CD8-positive, alpha-beta memory T cell (primary cell): Measurements from ENCODE around the gene ZNF574. TPM values are rescaled to one million over a fixed set of nuclear protein-coding genes. Genes with fewer than 3 reads are reported as not detected.

Source experiments
- CTCF ChIA-PET: fragments of 350-600 bp; sonication (Branson Sonifier 250); formaldehyde crosslinking; loops from one replicate; lab custom pipeline; 2021; ENCODE audit warnings: antibody characterized with exemption; lab: Charles Lee
- POLR2A ChIA-PET: fragments of 350-600 bp; sonication (Branson Sonifier 250); formaldehyde crosslinking; loops from one replicate; lab custom pipeline; 2021; ENCODE audit warnings: antibody characterized with exemption; lab: Charles Lee
- DNase-seq, 5 donors: peaks; one replicate each; pipeline versions ENCODE4 v3.0.0 to v3.0.0-alpha.2; 2020 to 2022; ENCODE audit warnings: mixed read lengths in 1 of 5
- H3K27ac ChIP-seq: one replicate; pipeline ENCODE4 v1.7.0; 2013; ENCODE audit warnings: low read depth, mild to moderate bottlenecking, low read length, moderate library complexity
- H3K27me3 ChIP-seq: 2 replicates; pipeline ENCODE4 v1.7.0; 2013; ENCODE audit warnings: low read length, mild to moderate bottlenecking; ENCODE audit not compliant: insufficient read depth, poor library complexity, severe bottlenecking
- H3K36me3 ChIP-seq: 2 replicates; pipeline ENCODE4 v1.7.0; 2013; ENCODE audit warnings: mild to moderate bottlenecking, low read length, moderate library complexity; ENCODE audit not compliant: insufficient read depth
- H3K4me1 ChIP-seq: 2 replicates; pipeline ENCODE4 v1.7.0; 2013; ENCODE audit warnings: mild to moderate bottlenecking, low read length, moderate library complexity; ENCODE audit not compliant: insufficient read depth
- H3K4me3 ChIP-seq: 2 replicates; pipeline ENCODE4 v1.7.0; 2013; ENCODE audit warnings: mild to moderate bottlenecking, low read length
- H3K9me3 ChIP-seq: 2 replicates; pipeline ENCODE4 v1.7.0; 2013; ENCODE audit warnings: mild to moderate bottlenecking, low read length
- H3K27ac Mint-ChIP-seq, 8 donors: one replicate each; pipeline ENCODE4 v1.8.0; 2020 to 2021; ENCODE audit warnings: mixed read lengths in 8 of 8, mild to moderate bottlenecking in 6 of 8, inconsistent platforms in 3 of 8, moderate library complexity in 3 of 8
- H3K27me3 Mint-ChIP-seq, 2 donors: one replicate each; pipeline ENCODE4 v1.8.0; 2020 to 2021; ENCODE audit warnings: mixed read lengths in 2 of 2, mild to moderate bottlenecking in 1 of 2, moderate library complexity in 1 of 2
- H3K36me3 Mint-ChIP-seq, 3 donors: one replicate each; pipeline ENCODE4 v1.8.0; 2020 to 2021; ENCODE audit warnings: mixed read lengths in 3 of 3, inconsistent platforms in 1 of 3, mild to moderate bottlenecking in 1 of 3
- H3K4me1 Mint-ChIP-seq, 3 donors: one replicate each; pipeline ENCODE4 v1.8.0; 2020 to 2021; ENCODE audit warnings: mixed read lengths in 3 of 3, inconsistent platforms in 1 of 3, mild to moderate bottlenecking in 1 of 3
- H3K4me3 Mint-ChIP-seq, 7 donors: one replicate each; pipeline ENCODE4 v1.8.0; 2020 to 2021; ENCODE audit warnings: mixed read lengths in 7 of 7, mild to moderate bottlenecking in 6 of 7, moderate library complexity in 4 of 7, inconsistent platforms in 2 of 7
- H3K9me3 Mint-ChIP-seq, 5 donors: one replicate each; pipeline ENCODE4 v1.8.0; 2020 to 2022; ENCODE audit warnings: mixed read lengths in 5 of 5, mild to moderate bottlenecking in 3 of 5, moderate library complexity in 2 of 5, inconsistent platforms in 1 of 5
- polyA plus RNA-seq: library from polyadenylated mRNA; unstranded; fragments of 300-500 nt; fragmentation: Illumina TruSeq; gene quantifications from one replicate; pipeline ENCODE4 v1.2.3, GENCODE V29; 2021
- total RNA-seq, 2 experiments: library from RNA; stranded (reverse); gene quantifications; one replicate each; pipeline ENCODE4 v1.2.3, GENCODE V29; 2021

The ZNF574 gene
- total and polyA plus RNA-seq, 3 experiments from 2014 or later: 18.8 to 24.9 (median 21.9) TPM

GRCh38 chr19:42111384-42111783 lies 35.4 kb downstream of the ZNF574 start:
- no peak overlapping the region for H3K27ac ChIP-seq
- no peak for DNase-seq
- H3K27ac Mint-ChIP-seq: peak overlapping the region in 7 of 8 donors; percentile 18 to 90 (median 49)
- peaks cover 3 to 12% (median 11%) of the 10 kb centered on the region in 3 donors for H3K4me1 Mint-ChIP-seq
- H3K9me3 Mint-ChIP-seq: no peaks in the 10 kb centered on the region
- no peak overlapping the region for H3K4me3 ChIP-seq
- no peaks in the 10 kb centered on the region for H3K27me3 ChIP-seq
- H3K27me3 Mint-ChIP-seq: no peaks in the 10 kb centered on the region
- H3K4me1 ChIP-seq: peaks cover 6% of the 10 kb centered on the region
- ChIA-PET POLR2A (no interaction called here), CTCF (interaction anchor here (0.7 to 4.2 kb wide), 6 partner anchors 12 to 329 kb away, joined by 3 to 46 read pairs (median 4); partner anchors contain the start of gene POU2F2)
- peaks cover 6% of the 10 kb centered on the region for H3K36me3 ChIP-seq
- no peaks in the 10 kb centered on the region for H3K9me3 ChIP-seq
- H3K4me3 Mint-ChIP-seq: no peak overlapping the region
- peaks cover 4 to 60% (median 9%) of the 10 kb centered on the region in 3 donors for H3K36me3 Mint-ChIP-seq

GRCh38 chr19:42111811-42112210 lies 35.8 kb downstream of the ZNF574 start:
- H3K4me1 ChIP-seq: peaks cover 6% of the 10 kb centered on the region
- POLR2A ChIA-PET: no interaction called here
- no peaks in the 10 kb centered on the region for H3K9me3 ChIP-seq

DNA sequence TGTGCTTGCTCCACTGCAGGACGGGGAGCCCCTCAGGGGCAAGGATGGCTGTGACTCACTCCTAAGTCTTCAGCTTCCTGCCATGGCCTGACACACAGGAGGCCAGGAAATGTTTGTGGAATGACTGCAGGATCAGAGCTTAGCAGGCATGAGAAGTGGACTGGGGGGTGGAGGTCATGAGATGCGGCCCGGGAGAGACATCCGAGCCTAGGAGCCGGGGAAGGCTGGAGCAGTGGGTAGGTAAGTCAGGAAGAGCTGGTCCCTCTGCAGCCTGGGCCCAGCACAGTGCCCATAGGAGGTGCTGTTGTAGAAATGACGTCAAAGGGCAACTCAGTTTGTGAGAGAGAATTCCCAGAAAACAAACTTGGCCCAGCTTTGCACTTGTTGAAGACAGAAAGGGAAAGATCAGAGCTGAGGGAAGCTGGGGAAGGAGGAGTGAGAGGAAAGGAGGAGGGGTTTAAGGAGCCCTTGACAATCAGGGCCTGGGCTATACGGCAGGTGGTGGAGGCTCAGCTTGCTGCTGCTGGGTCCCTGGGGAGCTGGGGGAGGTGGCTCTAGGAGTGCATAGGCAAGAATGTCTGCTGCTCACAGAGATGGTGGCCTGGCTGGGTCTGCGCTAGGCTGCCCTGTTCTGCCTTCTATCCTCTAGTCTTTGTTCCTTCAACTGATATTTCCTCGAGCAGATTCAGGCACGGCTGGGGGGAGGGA lies 37.8 kb downstream of the ZNF574 start:
- Histone ChIP-seq H3K36me3 (peaks cover 7% of the 10 kb centered on the region), H3K27me3 (no peaks in the 10 kb centered on the region), H3K4me1 (peaks cover under 1% of the 10 kb centered on the region), H3K4me3 (no peak overlapping the region), H3K9me3 (no peaks in the 10 kb centered on the region), H3K27ac (no peak overlapping the region)
- Mint-ChIP-seq H3K9me3 (no peaks in the 10 kb centered on the region), H3K27ac (peak overlapping the region in 7 of 8 donors; percentile 27 to 73 (median 48)), H3K4me3 (no peak overlapping the region), H3K27me3 (no peaks in the 10 kb centered on the region), H3K36me3 (peaks cover 0 to 79% (median 9%) of the 10 kb centered on the region in 3 donors), H3K4me1 (peaks cover 5 to 7% (median 7%) of the 10 kb centered on the region in 3 donors)
- ChIA-PET POLR2A (no interaction called here), CTCF (interaction anchor here (1.0 to 2.8 kb wide), 5 partner anchors 10 to 182 kb away, joined by 3 to 9 read pairs (median 5); no protein-coding TSS in a partner anchor)
- no peak for DNase-seq

More at GRCh38 chr19:42111811-42112210, 35.8 kb downstream of the ZNF574 start:
- DNase-seq: no peak
- Mint-ChIP-seq H3K27me3 (no peaks in the 10 kb centered on the region), H3K4me3 (no peak overlapping the region), H3K36me3 (peaks cover 4 to 64% (median 9%) of the 10 kb centered on the region in 3 donors), H3K27ac (peak overlapping the region in 6 of 8 donors; percentile 36 to 82 (median 49)), H3K9me3 (no peaks in the 10 kb centered on the region), H3K4me1 (peaks cover 3 to 12% (median 11%) of the 10 kb centered on the region in 3 donors)
- no peak overlapping the region for H3K27ac ChIP-seq
- no peak overlapping the region for H3K4me3 ChIP-seq
- peaks cover 7% of the 10 kb centered on the region for H3K36me3 ChIP-seq
- CTCF ChIA-PET: interaction anchor here (0.7 to 4.2 kb wide), 3 partner anchors 23 to 182 kb away, joined by 3 to 46 read pairs (median 5); partner anchors contain the start of gene POU2F2
- no peaks in the 10 kb centered on the region for H3K27me3 ChIP-seq

- no peaks in the 10 kb centered on the region for H3K27me3 ChIP-seq
- H3K9me3 ChIP-seq: no peaks in the 10 kb centered on the region
- H3K4me1 ChIP-seq: no peaks in the 10 kb centered on the region
- H3K36me3 ChIP-seq: peaks cover 7% of the 10 kb centered on the region
- Mint-ChIP-seq H3K27me3 (no peaks in the 10 kb centered on the region), H3K4me1 (peaks cover 5 to 9% (median 5%) of the 10 kb centered on the region in 3 donors), H3K9me3 (no peaks in the 10 kb centered on the region), H3K27ac (peak overlapping the region in 5 of 8 donors; percentile 27 to 66 (median 48)), H3K4me3 (no peak overlapping the region), H3K36me3 (peaks cover 0 to 78% (median 9%) of the 10 kb centered on the region in 3 donors)
- H3K27ac ChIP-seq: no peak overlapping the region
- ChIA-PET CTCF (interaction anchor here (1.0 to 2.8 kb wide), 4 partner anchors 9 to 182 kb away, joined by 4 to 9 read pairs (median 6); no protein-coding TSS in a partner anchor), POLR2A (no interaction called here)
- H3K4me3 ChIP-seq: no peak overlapping the region
- DNase-seq: no peak
Observed at GRCh38 chr19:42114412-42114811, 38.4 kb downstream of the ZNF574 start.

DNA sequence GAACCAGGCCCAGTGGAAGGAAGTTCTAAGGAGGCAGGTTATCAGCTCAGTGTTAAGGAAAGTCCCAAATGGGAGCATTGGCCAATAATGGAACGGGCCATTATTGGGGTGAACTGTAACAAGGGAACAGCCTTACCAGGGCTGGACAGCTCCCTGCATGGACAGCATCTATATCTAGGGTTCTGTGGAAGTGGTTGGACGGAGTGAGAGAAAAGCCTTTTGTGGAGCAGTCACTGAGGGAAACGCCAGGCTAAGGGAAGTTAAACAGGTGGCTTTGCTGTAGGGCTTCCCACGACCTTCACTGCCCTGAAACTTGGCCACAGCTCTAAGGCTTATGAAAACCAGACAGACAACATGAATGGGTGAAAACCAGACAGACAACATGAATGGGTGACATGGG lies 39.3 kb downstream of the ZNF574 start:
- Mint-ChIP-seq H3K36me3 (peaks cover 0 to 77% (median 9%) of the 10 kb centered on the region in 3 donors), H3K27me3 (no peaks in the 10 kb centered on the region), H3K4me1 (peaks cover 5 to 9% (median 5%) of the 10 kb centered on the region in 3 donors), H3K27ac (no peak overlapping the region), H3K4me3 (no peak overlapping the region), H3K9me3 (no peaks in the 10 kb centered on the region)
- H3K36me3 ChIP-seq: peaks cover 7% of the 10 kb centered on the region
- DNase-seq: no peak
- ChIA-PET CTCF (interaction anchor here (1.5 to 2.8 kb wide), 2 partner anchors 8 to 18 kb away, joined by 6 to 9 read pairs; no protein-coding TSS in a partner anchor), POLR2A (no interaction called here)
- no peak overlapping the region for H3K4me3 ChIP-seq
- H3K4me1 ChIP-seq: no peaks in the 10 kb centered on the region
- H3K27ac ChIP-seq: no peak overlapping the region
- no peaks in the 10 kb centered on the region for H3K9me3 ChIP-seq
- no peaks in the 10 kb centered on the region for H3K27me3 ChIP-seq

GRCh38 chr19:42115705-42116104 lies 39.7 kb downstream of the ZNF574 start:
- Mint-ChIP-seq H3K36me3 (peaks cover 0 to 73% (median 9%) of the 10 kb centered on the region in 3 donors), H3K27me3 (no peaks in the 10 kb centered on the region), H3K4me1 (peaks cover 6 to 13% (median 8%) of the 10 kb centered on the region in 3 donors), H3K27ac (peak overlapping the region in 3 of 8 donors; percentile 4 to 22 (median 5)), H3K9me3 (no peaks in the 10 kb centered on the region), H3K4me3 (no peak overlapping the region)
- no peaks in the 10 kb centered on the region for H3K27me3 ChIP-seq
- peaks cover under 1% of the 10 kb centered on the region for H3K4me1 ChIP-seq
- CTCF ChIA-PET: interaction anchor here (2.8 kb wide), 1 partner anchor 17 kb away, joined by 9 read pairs; no protein-coding TSS in a partner anchor
- H3K4me3 ChIP-seq: no peak overlapping the region
- H3K9me3 ChIP-seq: no peaks in the 10 kb centered on the region
- H3K36me3 ChIP-seq: peaks cover 7% of the 10 kb centered on the region
- POLR2A ChIA-PET: no interaction called here
- DNase-seq: no peak
- no peak overlapping the region for H3K27ac ChIP-seq

- H3K9me3 ChIP-seq: no peaks in the 10 kb centered on the region
- H3K4me1 ChIP-seq: peaks cover 8% of the 10 kb centered on the region
- POLR2A ChIA-PET: no interaction called here
- Mint-ChIP-seq H3K27ac (peak overlapping the region in 4 of 8 donors; percentile 22 to 96 (median 54)), H3K4me1 (peaks cover 14 to 21% (median 16%) of the 10 kb centered on the region in 3 donors), H3K27me3 (no peaks in the 10 kb centered on the region), H3K9me3 (no peaks in the 10 kb centered on the region), H3K36me3 (peaks cover 0 to 66% (median 9%) of the 10 kb centered on the region in 3 donors), H3K4me3 (no peak overlapping the region)
- H3K36me3 ChIP-seq: peaks cover 7% of the 10 kb centered on the region
- CTCF ChIA-PET: interaction anchor here (1.7 to 2.8 kb wide), 2 partner anchors 8 to 16 kb away, joined by 6 to 9 read pairs; no protein-coding TSS in a partner anchor
- no peak overlapping the region for H3K27ac ChIP-seq
- H3K27me3 ChIP-seq: no peaks in the 10 kb centered on the region
- H3K4me3 ChIP-seq: no peak overlapping the region
- no peak for DNase-seq
Observed at GRCh38 chr19:42116308-42117075, 40.5 kb downstream of the ZNF574 start.
